NCI-H1092 treated with DMSO at 0.1 percent for 48 hours (cell line): ENCODE measurements around the gene DPYD.

Source experiments
- DNase-seq: peaks from one replicate; lab custom pipeline; 2025; lab: John Stamatoyannopoulos, UW

DPYD gene

GRCh38 chr1:97034651-97035050, 886.2 kb downstream of the DPYD start:
- no peak for DNase-seq

- DNase-seq: no peak
Measured at GRCh38 chr1:97033949-97034348, 886.9 kb downstream of the DPYD start.
